ENCODE results near the gene KCNJ1. TPM values are rescaled to one million over a fixed set of nuclear protein-coding genes. Genes with fewer than 3 reads are reported as not detected.

Gene KCNJ1
- polyA plus RNA-seq, 1 of the 3 experiments (the other 2 are of a cell fraction): not detected

- H2AFZ ChIP-seq (ENCODE audit: low read depth): no peak overlapping the region
- H3K27me3 ChIP-seq (ENCODE audit: insufficient read depth): peaks cover 11% of the 10 kb centered on the region; the same call in 1 of the 2 replicates
- no peak for TF ChIP-seq IRF3 (IDR thresholded peaks at IDR 0.05; ENCODE audit: low read depth, low read length)
- TF ChIP-seq RAD21 (IDR thresholded peaks at IDR 0.05; ENCODE audit: low read length): no peak
- no peak for TF ChIP-seq FOSL2 (IDR thresholded peaks at IDR 0.05; ENCODE audit: borderline replicate concordance, low read depth)
- no peak for TF ChIP-seq CHD2 (IDR thresholded peaks at IDR 0.05; ENCODE audit: low read length, partially characterized antibody)
- TF ChIP-seq EP300 (IDR thresholded peaks at IDR 0.05; ENCODE audit: borderline replicate concordance in 1 of 2, low read depth in 1 of 2, low read length in 1 of 2): no peak
- no peak for TF ChIP-seq ELF1 (IDR thresholded peaks at IDR 0.05)
- TF ChIP-seq RCOR1 (IDR thresholded peaks at IDR 0.05; ENCODE audit: low read length): no peak
- TF ChIP-seq FOXM1 (IDR thresholded peaks at IDR 0.05; ENCODE audit: low read depth): no peak
- no peak for TF ChIP-seq CTCF (IDR thresholded peaks at IDR 0.05)
- TF ChIP-seq NRF1 (IDR thresholded peaks at IDR 0.05; ENCODE audit: low read depth, low read length): no peak
- no peak overlapping the region for H3K9ac ChIP-seq
- DNase-seq: no peak
- H3K4me1 ChIP-seq (ENCODE audit: control insufficient read depth in 1 of 2, insufficient read depth in 2 of 2, low read depth in 1 of 2, low read length in 1 of 2): peaks cover 0 to 16% of the 10 kb centered on the region in 2 experiments; a peak in 2 of 4 replicates
- no peaks in the 10 kb centered on the region for H3F3A ChIP-seq (replicated peaks; ENCODE audit: insufficient read depth)
- no peak overlapping the region for H3K27ac ChIP-seq (ENCODE audit: low read depth in 2 of 2, low read length in 1 of 2)
- no peaks in the 10 kb centered on the region for H3K79me2 ChIP-seq (ENCODE audit: insufficient read depth)
- H3K4me3 ChIP-seq (ENCODE audit: low read depth in 2 of 2, low read length in 1 of 2): no peak overlapping the region; a peak in 1 of 4 replicates
- no peaks in the 10 kb centered on the region for H3K36me3 ChIP-seq (replicated peaks in 1 of 2; ENCODE audit: control insufficient read depth in 1 of 2, insufficient read depth in 2 of 2, low read length in 1 of 2)
- H3K4me2 ChIP-seq: no peak overlapping the region; the same call in 1 of the 2 replicates
- no peaks in the 10 kb centered on the region for H3K9me3 ChIP-seq
- 81% methylated on average over 7 of the region's 8 CpGs for WGBS (ENCODE audit: low lambda C conversion rate)
- H3K9me2 ChIP-seq: no peaks in the 10 kb centered on the region
- H4K20me1 ChIP-seq (ENCODE audit: insufficient read depth): no peaks in the 10 kb centered on the region
- ChIA-PET POLR2A (interaction anchor here (1.1 kb wide), 1 partner anchor 67 kb away, joined by 4 read pairs; no protein-coding TSS in a partner anchor), CTCF (interaction anchor here (0.9 to 13.1 kb wide), 4 partner anchors 9 to 59 kb away, joined by 3 to 872 read pairs (median 103); partner anchors contain the start of gene TP53AIP1)
Observed at GRCh38 chr11:128889657-128890213, 22.6 kb upstream of the KCNJ1 start.

GRCh38 chr11:128888034-128888985, 21.2 kb upstream of the KCNJ1 start:
- Histone ChIP-seq H3K27me3 (ENCODE audit: insufficient read depth) (peaks cover 11% of the 10 kb centered on the region; the same call in 1 of the 2 replicates), H3K36me3 (replicated peaks in 1 of 2; ENCODE audit: control insufficient read depth in 1 of 2, insufficient read depth in 2 of 2, low read length in 1 of 2) (no peaks in the 10 kb centered on the region), H3K9me2 (no peaks in the 10 kb centered on the region), H3K9me3 (no peaks in the 10 kb centered on the region), H2AFZ (ENCODE audit: low read depth) (no peak overlapping the region), H3K4me2 (no peak overlapping the region), H3K9ac (no peak overlapping the region), H3K4me3 (ENCODE audit: low read depth in 2 of 2, low read length in 1 of 2) (no peak overlapping the region), H3K4me1 (ENCODE audit: control insufficient read depth in 1 of 2, insufficient read depth in 2 of 2, low read depth in 1 of 2, low read length in 1 of 2) (peaks cover 0 to 11% of the 10 kb centered on the region in 2 experiments; a peak in 1 of 4 replicates), H4K20me1 (ENCODE audit: insufficient read depth) (no peaks in the 10 kb centered on the region), H3F3A (replicated peaks; ENCODE audit: insufficient read depth) (no peaks in the 10 kb centered on the region), H3K79me2 (ENCODE audit: insufficient read depth) (no peaks in the 10 kb centered on the region), H3K27ac (ENCODE audit: low read depth in 2 of 2, low read length in 1 of 2) (no peak overlapping the region)
- WGBS (ENCODE audit: low lambda C conversion rate): 89% methylated on average over 15 of the region's 15 CpGs
- CTCF ChIA-PET: interaction anchor here (13.1 kb wide), 2 partner anchors 21 to 60 kb away, joined by 201 to 872 read pairs; partner anchors contain the start of gene TP53AIP1
- POLR2A ChIA-PET: no interaction called here
- DNase-seq: no peak
- no peak for TF ChIP-seq TEAD4 (IDR thresholded peaks at IDR 0.05; ENCODE audit: borderline replicate concordance, insufficient read depth)
- TF ChIP-seq RFX5 (IDR thresholded peaks at IDR 0.05; ENCODE audit: low read length): no peak
- TF ChIP-seq IRF3 (IDR thresholded peaks at IDR 0.05; ENCODE audit: low read depth, low read length): no peak
- no peak for TF ChIP-seq EZH2phosphoT487 (IDR thresholded peaks at IDR 0.05; ENCODE audit: borderline replicate concordance, low read depth)
- no peak for TF ChIP-seq MEF2A (IDR thresholded peaks at IDR 0.05; ENCODE audit: borderline replicate concordance, low read depth)
- TF ChIP-seq PBX3 (IDR thresholded peaks at IDR 0.05): no peak
- TF ChIP-seq EP300 (IDR thresholded peaks at IDR 0.05; ENCODE audit: borderline replicate concordance in 1 of 2, low read depth in 1 of 2, low read length in 1 of 2): no peak
- no peak for TF ChIP-seq YY1 (IDR thresholded peaks at IDR 0.05; ENCODE audit: low read depth)
